Natural killer cell (primary cell): ENCODE measurements around the gene GPR25. TPM values are rescaled to one million over a fixed set of nuclear protein-coding genes. Genes with fewer than 3 reads are reported as not detected.

ENCODE experiments used
- ATAC-seq, 3 donors: fragments of 150-1000 bp in 2 of 3; fragments of 200-7000 bp in 1 of 3; cut with Tn5 transposase; 1 replicate in 1 of 3; 2 replicates in 2 of 3; pipeline ENCODE4 v1.10.0; 2021; ENCODE audit warnings: mild to moderate bottlenecking in 2 of 3, moderate library complexity in 2 of 3
- DNase-seq, 2 donors: peaks; one replicate each; pipeline versions ENCODE4 v3.0.0 to v3.0.0-alpha.2; 2013 to 2021; ENCODE audit warnings: mixed read lengths in 1 of 2
- H3K27ac ChIP-seq: one replicate; pipeline ENCODE4 v1.5.1; 2013; ENCODE audit warnings: mild to moderate bottlenecking, low read length
- H3K27me3 ChIP-seq: one replicate; pipeline ENCODE4 v1.6.1; 2013; ENCODE audit warnings: low read length; ENCODE audit not compliant: control insufficient read depth, insufficient read depth
- H3K36me3 ChIP-seq: one replicate; pipeline ENCODE4 v1.6.1; 2013; ENCODE audit warnings: low read length; ENCODE audit not compliant: control insufficient read depth, insufficient read depth
- H3K4me1 ChIP-seq: one replicate; pipeline ENCODE4 v1.6.1; 2013; ENCODE audit warnings: low read length; ENCODE audit not compliant: control insufficient read depth, insufficient read depth
- H3K4me3 ChIP-seq: one replicate; pipeline ENCODE4 v1.5.1; 2013; ENCODE audit warnings: low read length
- H3K9me3 ChIP-seq: one replicate; pipeline ENCODE4 v1.6.1; 2013; ENCODE audit warnings: low read length; ENCODE audit not compliant: control insufficient read depth, insufficient read depth
- H3K27ac Mint-ChIP-seq, 2 donors: one replicate each; pipeline ENCODE4 v1.8.0; 2022; ENCODE audit warnings: mild to moderate bottlenecking in 2 of 2, mixed read lengths in 2 of 2, moderate library complexity in 1 of 2
- H3K27me3 Mint-ChIP-seq, 2 donors: one replicate each; pipeline ENCODE4 v1.8.0; 2022; ENCODE audit warnings: low read depth in 2 of 2, mixed read lengths in 2 of 2
- H3K36me3 Mint-ChIP-seq: one replicate; pipeline ENCODE4 v1.8.0; 2022; ENCODE audit warnings: mixed read lengths
- H3K4me1 Mint-ChIP-seq, 2 donors: one replicate each; pipeline ENCODE4 v1.8.0; 2022; ENCODE audit warnings: mixed read lengths in 2 of 2
- H3K4me3 Mint-ChIP-seq: one replicate; pipeline ENCODE4 v1.8.0; 2022; ENCODE audit warnings: mild to moderate bottlenecking, moderate library complexity, mixed read lengths
- H3K9me3 Mint-ChIP-seq, 2 donors: one replicate each; pipeline ENCODE4 v1.8.0; 2022; ENCODE audit warnings: mixed read lengths in 2 of 2
- CTCF ChIP-seq: fragments of 200-600 bp; IDR thresholded peaks from one replicate; pipeline ENCODE4 v1.8.0; 2022; ENCODE audit warnings: antibody characterized with exemption
- WGBS: methylation state at CpG from one replicate; pipeline ENCODE4 v1.1.7; 2013; ENCODE audit warnings: missing lambda C conversion rate; ENCODE audit not compliant: insufficient coverage; 5-methylcytosine and 5-hydroxymethylcytosine counted together
- intact Hi-C: fragments of 100-400 bp; cut with micrococcal nuclease; formaldehyde crosslinking; loops from one replicate; pipeline ENCODE4 v1.14.2; 2022
- total RNA-seq, 4 donors: library from RNA; stranded (reverse); fragments of 120-200 nt in 1 of 4; gene quantifications; one replicate each; pipeline versions ENCODE4 v1.2.3 to v1.2.4, GENCODE V29; 2013 to 2022

The GPR25 gene
- total RNA-seq, 3 donors from 2014 or later (not counting 1 experiment from before 2014, with no cell fraction given) = 2.1 to 9.4 (median 2.7) TPM

GRCh38 chr1:200880212-200880611 lies 7.4 kb downstream of the GPR25 start:
- no peak for DNase-seq
- Histone ChIP-seq H3K9me3 (no peaks in the 10 kb centered on the region), H3K4me1 (peaks cover 29% of the 10 kb centered on the region), H3K4me3 (no peak overlapping the region), H3K27ac (no peak overlapping the region), H3K27me3 (no peaks in the 10 kb centered on the region), H3K36me3 (no peaks in the 10 kb centered on the region)
- Mint-ChIP-seq H3K36me3 (no peaks in the 10 kb centered on the region), H3K27me3 (peaks cover 0 to 9% of the 10 kb centered on the region in 2 donors), H3K4me1 (peaks cover 35 to 38% of the 10 kb centered on the region in 2 donors), H3K27ac (peak overlapping the region in 1 of 2 donors; percentile 18), H3K4me3 (no peak overlapping the region), H3K9me3 (no peaks in the 10 kb centered on the region)
- no peak for TF ChIP-seq CTCF
- peak; percentile 11 to 61 (median 44) for ATAC-seq
- WGBS = 13% methylated on average over 3 of the region's 3 CpGs
- intact Hi-C loops = loop anchor here (10.0 kb wide), 1 partner anchor 725 kb away; no protein-coding TSS in a partner anchor

GRCh38 chr1:200883118-200883517 lies 10.3 kb downstream of the GPR25 start:
- Mint-ChIP-seq H3K36me3 (no peaks in the 10 kb centered on the region), H3K27me3 (no peaks in the 10 kb centered on the region), H3K4me3 (no peak overlapping the region), H3K27ac (peak overlapping the region; percentile 92 to 93), H3K9me3 (no peaks in the 10 kb centered on the region), H3K4me1 (peaks cover 52 to 55% of the 10 kb centered on the region in 2 donors)
- ATAC-seq (no peak), DNase-seq (no peak)
- H3K27me3 ChIP-seq = no peaks in the 10 kb centered on the region
- H3K4me1 ChIP-seq = peaks cover 44% of the 10 kb centered on the region
- no peak overlapping the region for H3K27ac ChIP-seq
- intact Hi-C loops = loop anchor here (10.0 kb wide), 1 partner anchor 728 kb away; no protein-coding TSS in a partner anchor
- TF ChIP-seq CTCF = no peak
- no peak overlapping the region for H3K4me3 ChIP-seq
- no peaks in the 10 kb centered on the region for H3K36me3 ChIP-seq
- WGBS = 82% methylated on average over 3 of the region's 3 CpGs
- no peaks in the 10 kb centered on the region for H3K9me3 ChIP-seq

- Mint-ChIP-seq H3K27ac (peak overlapping the region; percentile 92 to 93), H3K4me3 (peak overlapping the region; percentile 73), H3K9me3 (no peaks in the 10 kb centered on the region), H3K4me1 (peaks cover 69 to 77% of the 10 kb centered on the region in 2 donors), H3K27me3 (no peaks in the 10 kb centered on the region), H3K36me3 (no peaks in the 10 kb centered on the region)
- H3K9me3 ChIP-seq = no peaks in the 10 kb centered on the region
- ATAC-seq = peak in 1 of 3 donors; percentile 20
- no peak overlapping the region for H3K4me3 ChIP-seq
- no peak for TF ChIP-seq CTCF
- no peaks in the 10 kb centered on the region for H3K36me3 ChIP-seq
- intact Hi-C loops = loop anchor here (5.0 to 10.0 kb wide), 2 partner anchors 136 to 731 kb away; partner anchors contain the start of gene KIF21B
- no peak for DNase-seq
- WGBS = 49% methylated on average over 3 of the region's 6 CpGs
- H3K27me3 ChIP-seq = no peaks in the 10 kb centered on the region
- peaks cover 64% of the 10 kb centered on the region for H3K4me1 ChIP-seq
- peak overlapping the region; percentile 63 for H3K27ac ChIP-seq
Measured at GRCh38 chr1:200885623-200886402, 13.0 kb downstream of the GPR25 start.
